HCT116 (cell line): ENCODE results near the gene CLASP1.

ENCODE experiments used
- REST ChIP-seq: IDR thresholded peaks from 2 replicates; pipeline ENCODE4 v1.6.1; 2012; ENCODE audit warnings: low read depth
- YY1 ChIP-seq: IDR thresholded peaks from 2 replicates; pipeline ENCODE4 v1.6.1; 2011; ENCODE audit warnings: low read length, low read depth, moderate library complexity, mild to moderate bottlenecking; ENCODE audit not compliant: insufficient replicate concordance; ENCODE audit errors: extremely low read depth

- TF ChIP-seq REST (no peak), YY1 (no peak)
Observed at GRCh38 chr2:121289271-121289670, 360.0 kb downstream of the CLASP1 start.
